ENCODE data around the gene PJA2. TPM values are rescaled to one million over a fixed set of nuclear protein-coding genes. Genes with fewer than 3 reads are reported as not detected.

PJA2 gene
- total and polyA plus RNA-seq, 4 donors, result 65.9 to 157 (median 101) TPM

GRCh38 chr5:109373932-109374331 is 35.8 kb downstream of the PJA2 start:
- no peak overlapping the region for H3K27ac ChIP-seq (ENCODE audit: low read depth in 1 of 2, low read length in 2 of 2)
- no peak overlapping the region for H3K4me3 ChIP-seq (ENCODE audit: low read length in 2 of 2)
- H3K36me3 ChIP-seq (ENCODE audit: control insufficient read depth in 1 of 2, insufficient read depth in 2 of 2, low read length in 1 of 2), result peaks cover 0 to 4% of the 10 kb centered on the region in 2 donors
- intact Hi-C loops (cut with DNase I), result loop anchor here in 1 of 2 donors (5.0 kb wide), 1 partner anchor 33 kb away; the partner anchor contains the start of gene PJA2
- no peak for DNase-seq
- H3K9me3 ChIP-seq (ENCODE audit: control insufficient read depth, low read length), result no peaks in the 10 kb centered on the region
- no peaks in the 10 kb centered on the region for H3K27me3 ChIP-seq (ENCODE audit: control insufficient read depth in 1 of 2, insufficient read depth in 2 of 2, low read length in 1 of 2)
- peaks cover 1 to 11% of the 10 kb centered on the region in 2 donors for H3K4me1 ChIP-seq (ENCODE audit: control insufficient read depth in 1 of 2, insufficient read depth in 2 of 2, low read length in 2 of 2)
- ATAC-seq (ENCODE audit: low FRiP score), result no peak

GRCh38 chr5:109370343-109370742 is 39.4 kb downstream of the PJA2 start:
- Histone ChIP-seq H3K36me3 (ENCODE audit: control insufficient read depth in 1 of 2, insufficient read depth in 2 of 2, low read length in 1 of 2) (peaks cover 2% of the 10 kb centered on the region in 2 donors), H3K4me3 (ENCODE audit: low read length in 2 of 2) (no peak overlapping the region), H3K9me3 (ENCODE audit: control insufficient read depth, low read length) (no peaks in the 10 kb centered on the region), H3K27ac (ENCODE audit: low read depth in 1 of 2, low read length in 2 of 2) (no peak overlapping the region), H3K27me3 (ENCODE audit: control insufficient read depth in 1 of 2, insufficient read depth in 2 of 2, low read length in 1 of 2) (no peaks in the 10 kb centered on the region), H3K4me1 (ENCODE audit: control insufficient read depth in 1 of 2, insufficient read depth in 2 of 2, low read length in 2 of 2) (peaks cover 1 to 4% of the 10 kb centered on the region in 2 donors)
- no peak for ATAC-seq (ENCODE audit: low FRiP score)
- intact Hi-C loops (cut with DNase I), result loop anchor here in 1 of 2 donors (5.0 kb wide), 1 partner anchor 37 kb away; the partner anchor contains the start of gene PJA2
- no peak for DNase-seq
- 72 to 80% methylated on average over 2 of the region's 2 CpGs for WGBS, 2 donors

GRCh38 chr5:109365653-109366052 is 44.1 kb downstream of the PJA2 start:
- no peak for DNase-seq
- no peak overlapping the region for H3K27ac ChIP-seq (ENCODE audit: low read depth in 1 of 2, low read length in 2 of 2)
- H3K27me3 ChIP-seq (ENCODE audit: control insufficient read depth in 1 of 2, insufficient read depth in 2 of 2, low read length in 1 of 2), result no peaks in the 10 kb centered on the region
- intact Hi-C loops (cut with DNase I), result no loop called here
- no peaks in the 10 kb centered on the region for H3K9me3 ChIP-seq (ENCODE audit: control insufficient read depth, low read length)
- no peak for ATAC-seq (ENCODE audit: low FRiP score)
- H3K4me3 ChIP-seq (ENCODE audit: low read length in 2 of 2), result no peak overlapping the region
- peaks cover 2% of the 10 kb centered on the region in 2 donors for H3K36me3 ChIP-seq (ENCODE audit: control insufficient read depth in 1 of 2, insufficient read depth in 2 of 2, low read length in 1 of 2)
- H3K4me1 ChIP-seq (ENCODE audit: control insufficient read depth in 1 of 2, insufficient read depth in 2 of 2, low read length in 2 of 2), result peaks cover 0 to 6% of the 10 kb centered on the region in 2 donors

GRCh38 chr5:109364977-109365376 is 44.8 kb downstream of the PJA2 start:
- 83 to 88% methylated on average over 3 of the region's 3 CpGs for WGBS, 2 donors
- intact Hi-C loops (cut with DNase I), result no loop called here

GRCh38 chr5:109359642-109360041 is 50.1 kb downstream of the PJA2 start:
- Histone ChIP-seq H3K27me3 (ENCODE audit: control insufficient read depth in 1 of 2, insufficient read depth in 2 of 2, low read length in 1 of 2) (no peaks in the 10 kb centered on the region), H3K36me3 (ENCODE audit: control insufficient read depth in 1 of 2, insufficient read depth in 2 of 2, low read length in 1 of 2) (peaks cover 0 to 2% of the 10 kb centered on the region in 2 donors), H3K9me3 (ENCODE audit: control insufficient read depth, low read length) (no peaks in the 10 kb centered on the region), H3K4me3 (ENCODE audit: low read length in 2 of 2) (no peak overlapping the region), H3K27ac (ENCODE audit: low read depth in 1 of 2, low read length in 2 of 2) (no peak overlapping the region), H3K4me1 (ENCODE audit: control insufficient read depth in 1 of 2, insufficient read depth in 2 of 2, low read length in 2 of 2) (peaks cover 0 to 6% of the 10 kb centered on the region in 2 donors)
- DNase-seq (no peak), ATAC-seq (ENCODE audit: low FRiP score) (no peak)
- WGBS, 2 donors, result 47 to 55% methylated on average over 3 of the region's 3 CpGs
- intact Hi-C loops (cut with DNase I), result loop anchor here in 1 of 2 donors (10.0 kb wide), 1 partner anchor 45 kb away; the partner anchor contains the start of gene PJA2

More at GRCh38 chr5:109364977-109365376, 44.8 kb downstream of the PJA2 start:
- H3K27ac ChIP-seq (ENCODE audit: low read depth in 1 of 2, low read length in 2 of 2), result no peak overlapping the region
- H3K36me3 ChIP-seq (ENCODE audit: control insufficient read depth in 1 of 2, insufficient read depth in 2 of 2, low read length in 1 of 2), result peaks cover 2% of the 10 kb centered on the region in 2 donors
- no peaks in the 10 kb centered on the region for H3K9me3 ChIP-seq (ENCODE audit: control insufficient read depth, low read length)
- no peaks in the 10 kb centered on the region for H3K27me3 ChIP-seq (ENCODE audit: control insufficient read depth in 1 of 2, insufficient read depth in 2 of 2, low read length in 1 of 2)
- no peak for DNase-seq
- peaks cover 0 to 6% of the 10 kb centered on the region in 2 donors for H3K4me1 ChIP-seq (ENCODE audit: control insufficient read depth in 1 of 2, insufficient read depth in 2 of 2, low read length in 2 of 2)
- no peak overlapping the region for H3K4me3 ChIP-seq (ENCODE audit: low read length in 2 of 2)
- no peak for ATAC-seq (ENCODE audit: low FRiP score)

GRCh38 chr5:109357807-109358206 is 52.0 kb downstream of the PJA2 start:
- intact Hi-C loops (cut with DNase I), result loop anchor here in 1 of 2 donors (10.0 kb wide), 1 partner anchor 47 kb away; the partner anchor contains the start of gene PJA2
- 90 to 91% methylated on average over 2 of the region's 2 CpGs for WGBS, 2 donors
- DNase-seq, result no peak
- Histone ChIP-seq H3K4me3 (ENCODE audit: low read length in 2 of 2) (no peak overlapping the region), H3K36me3 (ENCODE audit: control insufficient read depth in 1 of 2, insufficient read depth in 2 of 2, low read length in 1 of 2) (peaks cover 0 to 2% of the 10 kb centered on the region in 2 donors), H3K27ac (ENCODE audit: low read depth in 1 of 2, low read length in 2 of 2) (no peak overlapping the region), H3K4me1 (ENCODE audit: control insufficient read depth in 1 of 2, insufficient read depth in 2 of 2, low read length in 2 of 2) (peaks cover 0 to 3% of the 10 kb centered on the region in 2 donors), H3K27me3 (ENCODE audit: control insufficient read depth in 1 of 2, insufficient read depth in 2 of 2, low read length in 1 of 2) (no peaks in the 10 kb centered on the region), H3K9me3 (ENCODE audit: control insufficient read depth, low read length) (no peaks in the 10 kb centered on the region)
- ATAC-seq (ENCODE audit: low FRiP score), result no peak

GRCh38 chr5:109354761-109355160 is 55.0 kb downstream of the PJA2 start:
- Histone ChIP-seq H3K27ac (ENCODE audit: low read depth in 1 of 2, low read length in 2 of 2) (no peak overlapping the region), H3K36me3 (ENCODE audit: control insufficient read depth in 1 of 2, insufficient read depth in 2 of 2, low read length in 1 of 2) (peaks cover 0 to 2% of the 10 kb centered on the region in 2 donors), H3K4me1 (ENCODE audit: control insufficient read depth in 1 of 2, insufficient read depth in 2 of 2, low read length in 2 of 2) (no peaks in the 10 kb centered on the region), H3K9me3 (ENCODE audit: control insufficient read depth, low read length) (no peaks in the 10 kb centered on the region), H3K27me3 (ENCODE audit: control insufficient read depth in 1 of 2, insufficient read depth in 2 of 2, low read length in 1 of 2) (no peaks in the 10 kb centered on the region), H3K4me3 (ENCODE audit: low read length in 2 of 2) (no peak overlapping the region)
- peak in 1 of 2 donors; percentile 45 for DNase-seq
- ATAC-seq (ENCODE audit: low FRiP score), result peak; percentile 59
- intact Hi-C loops (cut with DNase I), result loop anchor here in 1 of 2 donors (10.0 kb wide), 1 partner anchor 50 kb away; the partner anchor contains the start of gene PJA2
- 79 to 82% methylated on average over 2 of the region's 2 CpGs for WGBS, 2 donors

- Histone ChIP-seq H3K9me3 (ENCODE audit: control insufficient read depth, low read length) (no peaks in the 10 kb centered on the region), H3K36me3 (ENCODE audit: control insufficient read depth in 1 of 2, insufficient read depth in 2 of 2, low read length in 1 of 2) (peaks cover 0 to 2% of the 10 kb centered on the region in 2 donors), H3K4me1 (ENCODE audit: control insufficient read depth in 1 of 2, insufficient read depth in 2 of 2, low read length in 2 of 2) (peaks cover 4 to 7% of the 10 kb centered on the region in 2 donors), H3K27ac (ENCODE audit: low read depth in 1 of 2, low read length in 2 of 2) (no peak overlapping the region), H3K27me3 (ENCODE audit: control insufficient read depth in 1 of 2, insufficient read depth in 2 of 2, low read length in 1 of 2) (no peaks in the 10 kb centered on the region), H3K4me3 (ENCODE audit: low read length in 2 of 2) (no peak overlapping the region)
- no peak for ATAC-seq (ENCODE audit: low FRiP score)
- intact Hi-C loops (cut with DNase I), result loop anchor here in 1 of 2 donors (10.0 kb wide), 1 partner anchor 53 kb away; the partner anchor contains the start of gene PJA2
- WGBS, 2 donors, result 90 to 94% methylated on average over 2 of the region's 2 CpGs
- DNase-seq, result no peak
Measured at GRCh38 chr5:109351988-109352864, 57.5 kb downstream of the PJA2 start.
